OCI-M2 (cell line): ENCODE measurements around the gene LENG8.
"Not testable (repeated sequence)": the region's sequence is repeated elsewhere in the genome, so short reads cannot be mapped to it uniquely, and the experiment has no call there.

ENCODE experiments used
- DNase-seq: peaks from one replicate; lab custom pipeline; 2025; ENCODE audit not compliant: unreplicated experiment; lab: John Stamatoyannopoulos, UW

The LENG8 gene

DNA sequence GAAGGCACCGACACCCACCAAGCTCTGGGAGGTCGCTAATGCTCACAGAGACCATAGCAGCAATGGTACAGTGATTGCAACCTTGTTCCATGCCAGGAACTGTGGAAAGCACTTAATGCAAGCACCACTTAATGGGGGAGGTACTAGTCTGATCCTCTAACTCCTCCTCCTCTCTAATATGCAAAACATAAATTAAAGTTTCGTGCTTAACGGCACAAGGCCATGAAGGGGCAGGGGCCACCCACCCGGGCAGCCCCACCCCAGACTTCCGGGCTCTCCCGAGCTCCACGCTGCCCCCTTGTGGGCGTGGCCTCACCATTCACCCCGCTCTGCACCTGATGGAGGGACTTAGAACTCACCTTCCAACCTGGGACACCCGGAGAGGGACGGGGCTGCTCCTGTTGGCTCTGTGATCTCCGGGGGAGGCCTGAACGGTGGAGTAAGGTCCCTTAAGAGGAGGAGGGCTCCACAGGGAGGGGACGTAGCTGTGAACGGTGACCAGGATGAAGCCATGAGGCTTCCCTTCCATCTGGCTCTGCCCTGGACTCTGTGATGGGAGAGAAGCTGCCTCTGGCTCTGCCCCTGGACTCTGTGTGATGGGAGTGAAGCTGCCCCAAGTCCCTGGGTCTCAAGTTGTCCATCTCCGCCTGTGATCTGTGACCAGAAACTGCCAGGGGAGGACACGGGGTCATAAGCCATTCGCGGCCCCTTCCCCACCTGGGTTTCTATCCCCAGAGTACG, 60.4 kb downstream of the LENG8 start:
- DNase-seq, result not testable (repeated sequence)
